Prostate gland (tissue), 2 donors: ENCODE data around the gene ATXN10. TPM values are rescaled to one million over a fixed set of nuclear protein-coding genes. Genes with fewer than 3 reads are reported as not detected.
"Not testable (repeated sequence)": the region's sequence is repeated elsewhere in the genome, so short reads cannot be mapped to it uniquely, and the experiment has no call there.

ENCODE experiments used
- DNase-seq: peaks from one replicate; pipeline ENCODE4 v3.0.0-alpha.2; 2019; ENCODE audit warnings: low spot score
- H3K27ac ChIP-seq, 2 donors: fragments of 200-600 bp; sonication (generic); 2 replicates each; pipeline ENCODE4 v1.5.1; 2017 to 2019
- H3K27me3 ChIP-seq: fragments of 200-600 bp; sonication (generic); replicated peaks from 2 replicates; pipeline ENCODE4 v1.5.1; 2019; ENCODE audit not compliant: insufficient read depth
- H3K36me3 ChIP-seq, 2 donors: fragments of 200-600 bp; sonication (generic); 1 replicate in 1 of 2; 2 replicates in 1 of 2; pipeline versions ENCODE4 v1.5.1 to v1.8.1; 2017 to 2019
- H3K4me1 ChIP-seq: fragments of 200-600 bp; sonication (generic); replicated peaks from 2 replicates; pipeline ENCODE4 v1.5.1; 2019
- H3K4me3 ChIP-seq, 2 donors: fragments of 200-600 bp; sonication (generic); 2 replicates each; pipeline ENCODE4 v1.5.1; 2017 to 2019
- H3K9me3 ChIP-seq: fragments of 200-600 bp; sonication (generic); 2 replicates; pipeline ENCODE4 v1.5.1; 2017
- CTCF ChIP-seq, 4 experiments: fragments of 200-600 bp in 2 of 4; fragments of 450-650 bp in 2 of 4; sonication (generic) in 2 of 4; IDR thresholded peaks; 1 replicate in 3 of 4; 2 replicates in 1 of 4; pipeline ENCODE4 v1.5.1; 2016 to 2019; ENCODE audit warnings: antibody characterized with exemption in 4 of 4, mild to moderate bottlenecking in 2 of 4, moderate library complexity in 2 of 4
- POLR2A ChIP-seq: fragments of 450-650 bp; IDR thresholded peaks from one replicate; pipeline ENCODE4 v1.6.1; 2016; ENCODE audit warnings: antibody characterized with exemption, mild to moderate bottlenecking
- POLR2AphosphoS5 ChIP-seq: sonication (generic); formaldehyde crosslinking; IDR thresholded peaks from one replicate; pipeline ENCODE4 v1.6.1; 2017; ENCODE audit warnings: antibody characterized with exemption
- WGBS: methylation state at CpG from one replicate; pipeline ENCODE4 v1.1.5; 2018; 5-methylcytosine and 5-hydroxymethylcytosine counted together
- intact Hi-C: fragments of 100-400 bp; cut with DNase I; formaldehyde crosslinking; loops from one replicate; pipeline ENCODE4 v1.14.2; 2022
- total RNA-seq, 2 donors: library from RNA; depleted of rRNA; stranded (reverse); fragments of >200 nt; gene quantifications; one replicate each; pipeline ENCODE4 v1.1.0, GENCODE V29; 2016

Gene ATXN10
- total RNA-seq, 2 donors from 2014 or later: 125 to 148 TPM

GRCh38 chr22:45708145-45708544, 36.5 kb downstream of the ATXN10 start:
- DNase-seq: no peak
- no peaks in the 10 kb centered on the region for H3K27me3 ChIP-seq
- peaks cover 0 to 5% of the 10 kb centered on the region in 2 donors for H3K36me3 ChIP-seq
- H3K4me1 ChIP-seq: no peaks in the 10 kb centered on the region
- H3K27ac ChIP-seq: no peak overlapping the region
- intact Hi-C loops: no loop called here
- TF ChIP-seq POLR2A: no peak
- TF ChIP-seq CTCF (IDR thresholded peaks at IDR 0.05): no peak
- TF ChIP-seq POLR2AphosphoS5: no peak
- 79% methylated on average over 2 of the region's 2 CpGs for WGBS
- H3K4me3 ChIP-seq: no peak overlapping the region
- H3K9me3 ChIP-seq: no peaks in the 10 kb centered on the region

- DNase-seq: no peak
- TF ChIP-seq CTCF (IDR thresholded peaks at IDR 0.05) (no peak), POLR2AphosphoS5 (no peak), POLR2A (no peak)
- WGBS: 72% methylated on average over 5 of the region's 5 CpGs
- Histone ChIP-seq H3K4me1 (no peaks in the 10 kb centered on the region), H3K9me3 (no peaks in the 10 kb centered on the region), H3K27ac (no peak overlapping the region), H3K27me3 (no peaks in the 10 kb centered on the region), H3K4me3 (no peak overlapping the region), H3K36me3 (no peaks in the 10 kb centered on the region)
- intact Hi-C loops: no loop called here
Measured at GRCh38 chr22:45709060-45709739, 37.6 kb downstream of the ATXN10 start.

GRCh38 chr22:45709866-45710265, 38.2 kb downstream of the ATXN10 start:
- intact Hi-C loops: no loop called here
- no peaks in the 10 kb centered on the region for H3K36me3 ChIP-seq
- DNase-seq: no peak
- H3K4me1 ChIP-seq: no peaks in the 10 kb centered on the region
- no peak overlapping the region for H3K27ac ChIP-seq
- TF ChIP-seq POLR2A: no peak
- no peak for TF ChIP-seq POLR2AphosphoS5
- TF ChIP-seq CTCF (IDR thresholded peaks at IDR 0.05): no peak
- no peaks in the 10 kb centered on the region for H3K27me3 ChIP-seq
- WGBS: 92% methylated on average over 2 of the region's 2 CpGs
- H3K4me3 ChIP-seq: no peak overlapping the region
- H3K9me3 ChIP-seq: no peaks in the 10 kb centered on the region

- H3K27me3 ChIP-seq: no peaks in the 10 kb centered on the region
- no peaks in the 10 kb centered on the region for H3K9me3 ChIP-seq
- H3K36me3 ChIP-seq: no peaks in the 10 kb centered on the region
- WGBS: 84% methylated on average over 3 of the region's 3 CpGs
- H3K4me3 ChIP-seq: no peak overlapping the region
- H3K4me1 ChIP-seq: no peaks in the 10 kb centered on the region
- H3K27ac ChIP-seq: no peak overlapping the region
- TF ChIP-seq POLR2A (no peak), POLR2AphosphoS5 (no peak), CTCF (IDR thresholded peaks at IDR 0.05) (no peak)
- DNase-seq: no peak
- intact Hi-C loops: no loop called here
Measured at GRCh38 chr22:45710469-45710868, 38.8 kb downstream of the ATXN10 start.

GRCh38 chr22:45714390-45714789, 42.8 kb downstream of the ATXN10 start:
- H3K4me1 ChIP-seq, DNase-seq, H3K27me3 ChIP-seq, H3K36me3 ChIP-seq, H3K4me3 ChIP-seq, intact Hi-C loops, H3K27ac ChIP-seq, H3K9me3 ChIP-seq: not testable (repeated sequence)
- WGBS: 97% methylated on average over 4 of the region's 4 CpGs
